Lower lobe of right lung (tissue), 2 donors: Measurements from ENCODE around the gene ABHD12B. TPM values are rescaled to one million over a fixed set of nuclear protein-coding genes. Genes with fewer than 3 reads are reported as not detected.

ENCODE experiments used
- ATAC-seq, 2 donors: fragments of 200-7000 bp; cut with Tn5 transposase; one replicate each; pipeline ENCODE4 v1.9.1; 2020 to 2022; ENCODE audit warnings: mild to moderate bottlenecking in 2 of 2, moderate library complexity in 2 of 2
- DNase-seq: peaks from one replicate; pipeline ENCODE4 v3.0.0-alpha.2; 2020
- H3K27ac ChIP-seq: fragments of 200-600 bp; one replicate; pipeline ENCODE4 v1.8.0; 2022
- H3K27me3 ChIP-seq: fragments of 200-600 bp; one replicate; pipeline ENCODE4 v1.8.0; 2022; ENCODE audit warnings: low read depth
- H3K36me3 ChIP-seq: fragments of 200-600 bp; one replicate; pipeline ENCODE4 v1.8.0; 2022; ENCODE audit warnings: mild to moderate bottlenecking
- H3K4me1 ChIP-seq: fragments of 200-600 bp; one replicate; pipeline ENCODE4 v1.8.0; 2022
- H3K4me3 ChIP-seq: fragments of 200-600 bp; one replicate; pipeline ENCODE4 v1.8.0; 2022; ENCODE audit warnings: mild to moderate bottlenecking
- H3K9me3 ChIP-seq: fragments of 200-600 bp; one replicate; pipeline ENCODE4 v1.8.0; 2022
- CTCF ChIP-seq: fragments of 200-600 bp; IDR thresholded peaks from one replicate; pipeline ENCODE4 v1.8.0; 2022; ENCODE audit warnings: antibody characterized with exemption, mild to moderate bottlenecking
- intact Hi-C: fragments of 100-400 bp; cut with DNase I; formaldehyde crosslinking; loops from one replicate; pipeline ENCODE4 v1.11.0; 2022
- total RNA-seq: library from RNA; stranded (reverse); fragmentation: NEBNext Ultra II Directional; extraction: Animal tissue kit (Norgen Biotek cat#: 25700); gene quantifications from one replicate; pipeline ENCODE4 v1.2.1, GENCODE V29; 2021
- donor health status: DM: no; HTN: yes; CAD: no; lungs with severe emphysema.

ABHD12B gene
- total RNA-seq, 1 donor from 2014 or later: not detected

DNA sequence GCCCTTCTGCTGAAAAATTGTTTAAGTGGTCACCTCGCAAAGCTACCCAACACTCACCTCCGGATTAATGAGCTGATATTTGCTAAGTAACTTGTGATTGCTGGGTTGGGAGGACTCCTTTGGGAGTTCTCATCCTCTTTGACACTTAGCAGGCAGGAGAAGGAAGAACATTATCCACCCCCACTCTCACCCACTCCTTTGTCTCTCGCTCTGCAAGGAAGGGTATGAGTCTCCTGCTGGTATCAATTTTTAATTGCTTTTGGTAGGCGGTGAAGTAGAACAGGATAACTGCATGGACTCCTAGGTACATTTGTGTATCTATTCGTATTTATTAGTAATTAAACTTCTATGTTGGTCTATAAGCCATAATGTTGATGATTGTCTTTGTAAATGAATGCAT, 6.9 kb upstream of the ABHD12B start:
- TF ChIP-seq CTCF: no peak
- intact Hi-C loops: no loop called here
- Histone ChIP-seq H3K27ac (no peak overlapping the region), H3K27me3 (no peaks in the 10 kb centered on the region), H3K9me3 (no peaks in the 10 kb centered on the region), H3K4me1 (peaks cover 7% of the 10 kb centered on the region), H3K4me3 (no peak overlapping the region), H3K36me3 (no peaks in the 10 kb centered on the region)
- ATAC-seq: no peak
- no peak for DNase-seq

- peaks cover 3% of the 10 kb centered on the region for H3K4me1 ChIP-seq
- intact Hi-C loops: no loop called here
- DNase-seq (no peak), ATAC-seq (peak in 1 of 2 donors; percentile 17)
- peaks cover 5% of the 10 kb centered on the region for H3K27me3 ChIP-seq
- H3K27ac ChIP-seq: no peak overlapping the region
- no peak overlapping the region for H3K4me3 ChIP-seq
- H3K36me3 ChIP-seq: no peaks in the 10 kb centered on the region
- H3K9me3 ChIP-seq: no peaks in the 10 kb centered on the region
- no peak for TF ChIP-seq CTCF
These were observed 6.3 kb upstream of the ABHD12B start for GRCh38 chr14:50865391-50866076.

DNA sequence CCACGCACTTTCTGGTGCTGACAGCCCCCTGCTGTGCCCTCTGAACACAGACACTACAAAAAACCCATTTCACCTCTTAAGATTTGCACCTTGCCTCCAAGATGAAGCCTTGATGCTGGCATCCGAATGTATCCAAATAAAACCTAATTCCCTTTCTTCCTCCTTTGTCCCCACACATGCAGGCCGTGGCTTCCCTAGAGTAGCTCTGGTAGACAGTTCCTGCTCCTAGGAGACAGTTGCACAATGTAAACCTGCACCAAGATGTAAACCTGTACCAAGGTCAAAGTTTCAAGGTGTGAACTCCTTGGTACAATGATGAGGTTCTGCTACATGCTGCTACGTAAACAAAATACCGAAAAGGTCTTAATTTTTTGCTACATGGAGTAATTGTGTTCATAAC, 625 bp upstream of the ABHD12B start:
- TF ChIP-seq CTCF: no peak
- intact Hi-C loops: no loop called here
- no peaks in the 10 kb centered on the region for H3K36me3 ChIP-seq
- no peak overlapping the region for H3K4me3 ChIP-seq
- H3K9me3 ChIP-seq: no peaks in the 10 kb centered on the region
- no peaks in the 10 kb centered on the region for H3K4me1 ChIP-seq
- ATAC-seq: no peak
- H3K27me3 ChIP-seq: peaks cover 36% of the 10 kb centered on the region
- H3K27ac ChIP-seq: no peak overlapping the region
- no peak for DNase-seq

GRCh38 chr14:50874757-50875156, 2.9 kb downstream of the ABHD12B start:
- no peak for TF ChIP-seq CTCF
- Histone ChIP-seq H3K9me3 (no peaks in the 10 kb centered on the region), H3K4me1 (no peaks in the 10 kb centered on the region), H3K36me3 (no peaks in the 10 kb centered on the region), H3K4me3 (no peak overlapping the region), H3K27ac (no peak overlapping the region), H3K27me3 (peaks cover 36% of the 10 kb centered on the region)
- DNase-seq (no peak), ATAC-seq (no peak)
- intact Hi-C loops: no loop called here

DNA sequence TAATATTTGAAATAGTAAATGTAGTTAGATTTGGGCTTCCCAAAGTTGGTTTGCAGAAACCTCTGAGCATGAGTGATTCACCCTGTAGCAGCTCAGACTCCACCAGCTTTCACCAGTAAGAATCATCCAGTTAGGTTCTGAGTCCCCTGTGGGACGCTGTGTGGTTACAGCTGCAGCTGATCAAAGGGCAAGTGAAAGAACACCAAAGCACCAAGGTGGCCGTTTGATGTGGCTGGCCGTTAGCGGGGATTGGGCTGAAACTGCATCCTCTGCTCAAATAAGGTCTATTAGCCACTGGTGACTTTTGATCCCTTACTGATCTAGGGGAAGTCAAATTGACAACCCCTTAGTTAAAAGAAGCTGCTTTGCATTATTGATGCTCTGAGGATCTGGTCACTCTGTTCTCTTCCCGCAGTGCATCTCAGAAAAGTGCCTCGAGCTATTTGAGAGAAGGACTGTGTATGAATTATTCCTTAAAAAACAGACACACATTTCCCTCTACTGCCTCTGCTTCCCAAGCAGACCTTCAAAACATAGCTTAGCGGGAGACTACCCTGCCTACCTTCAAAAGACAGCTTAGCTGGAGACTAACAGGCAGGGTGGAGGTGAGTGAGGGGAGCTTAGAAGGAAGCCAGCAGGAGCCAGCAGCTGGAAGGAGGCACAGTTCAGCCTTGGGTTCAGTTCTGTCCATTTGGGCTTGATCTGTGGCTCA, 3.7 kb downstream of the ABHD12B start:
- Histone ChIP-seq H3K27ac (no peak overlapping the region), H3K4me3 (no peak overlapping the region), H3K36me3 (no peaks in the 10 kb centered on the region), H3K4me1 (no peaks in the 10 kb centered on the region), H3K27me3 (peaks cover 32% of the 10 kb centered on the region), H3K9me3 (no peaks in the 10 kb centered on the region)
- intact Hi-C loops: no loop called here
- TF ChIP-seq CTCF: no peak
- DNase-seq: no peak
- ATAC-seq: no peak
